ENCODE results near the gene OR6P1. TPM values are rescaled to one million over a fixed set of nuclear protein-coding genes. Genes with fewer than 3 reads are reported as not detected.

The OR6P1 gene
- total RNA-seq, result not detected
- long read RNA-seq, result 0 reads

- no peak for DNase-seq (ENCODE audit: low spot score)
Observed at GRCh38 chr1:158570480-158570879, at the start of gene OR6P1. OR6P1 (minus strand) TSS chr1:158570580; CDS start chr1:158563604, 6,976 bp downstream.

DNA sequence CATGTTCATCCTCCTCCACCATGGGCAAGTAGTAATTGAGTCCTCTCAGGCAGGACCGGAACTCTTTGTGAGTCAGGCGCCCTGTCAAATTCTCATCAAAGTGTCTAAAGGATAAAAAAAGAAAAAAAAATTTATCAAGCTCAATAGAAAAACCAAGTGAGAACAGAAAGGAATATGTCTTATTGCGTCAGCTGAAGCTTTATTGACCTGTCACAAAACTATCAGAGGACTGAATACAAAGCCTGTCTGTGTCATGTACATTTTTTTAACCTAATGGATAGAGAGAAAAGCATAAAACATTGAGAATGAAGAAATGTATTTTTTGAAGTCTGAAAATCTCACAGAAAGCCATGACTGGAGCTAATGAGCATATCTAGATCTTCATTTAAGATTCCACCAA is 43.4 kb upstream of the OR6P1 start:
- DNase-seq (ENCODE audit: low spot score), result no peak

DNA sequence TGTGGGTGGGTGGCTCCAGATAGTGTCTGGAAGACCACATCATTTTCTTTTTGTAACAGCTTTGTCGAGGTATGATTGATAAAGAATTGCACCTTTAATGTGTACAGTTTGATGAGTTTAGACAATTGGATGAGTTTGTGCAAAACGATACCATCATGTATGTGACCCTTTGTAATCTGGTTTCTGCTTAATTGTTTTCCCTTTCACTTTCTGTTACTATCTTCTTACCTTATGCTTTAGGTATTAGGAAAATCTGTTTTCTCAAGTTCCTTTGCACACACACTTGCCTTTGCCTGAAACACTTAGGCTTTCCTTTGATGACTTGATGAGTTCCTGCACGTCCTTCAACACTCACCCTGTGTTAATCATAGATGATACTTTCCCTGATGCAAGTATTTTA is 41.5 kb upstream of the OR6P1 start:
- no peak for DNase-seq (ENCODE audit: low spot score)

- DNase-seq (ENCODE audit: low spot score), result no peak
Observed at GRCh38 chr1:158607296-158607695, 36.9 kb upstream of the OR6P1 start.

- no peak for DNase-seq (ENCODE audit: low spot score)
Observed at GRCh38 chr1:158604968-158605367, 34.6 kb upstream of the OR6P1 start, which contains the start of gene OR10Z1. OR10Z1 (plus strand) TSS chr1:158605268; CDS start chr1:158606439, 1,171 bp downstream.

- DNase-seq (ENCODE audit: low spot score), result no peak
Observed at GRCh38 chr1:158600735-158601134, 30.4 kb upstream of the OR6P1 start.

DNA sequence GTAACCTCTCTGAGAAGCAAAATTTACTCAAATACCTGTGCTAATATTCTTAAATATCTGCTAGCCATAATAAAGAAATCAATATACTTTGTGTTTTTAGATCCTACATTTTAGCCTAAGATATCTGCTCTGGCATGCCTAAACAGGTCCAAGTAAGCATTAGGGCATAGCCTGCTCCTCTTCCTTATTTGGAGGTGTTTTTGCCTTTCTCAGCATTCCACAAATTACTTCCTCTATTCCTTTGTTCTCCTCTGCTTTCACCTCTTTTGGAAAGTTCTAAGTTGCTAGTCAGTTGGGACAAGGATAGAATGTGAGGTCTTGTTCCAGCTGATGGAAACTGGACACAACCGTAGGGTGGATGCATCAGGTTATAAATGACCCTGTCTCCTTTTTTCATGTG is 16.6 kb upstream of the OR6P1 start:
- no peak for DNase-seq (ENCODE audit: low spot score)

DNA sequence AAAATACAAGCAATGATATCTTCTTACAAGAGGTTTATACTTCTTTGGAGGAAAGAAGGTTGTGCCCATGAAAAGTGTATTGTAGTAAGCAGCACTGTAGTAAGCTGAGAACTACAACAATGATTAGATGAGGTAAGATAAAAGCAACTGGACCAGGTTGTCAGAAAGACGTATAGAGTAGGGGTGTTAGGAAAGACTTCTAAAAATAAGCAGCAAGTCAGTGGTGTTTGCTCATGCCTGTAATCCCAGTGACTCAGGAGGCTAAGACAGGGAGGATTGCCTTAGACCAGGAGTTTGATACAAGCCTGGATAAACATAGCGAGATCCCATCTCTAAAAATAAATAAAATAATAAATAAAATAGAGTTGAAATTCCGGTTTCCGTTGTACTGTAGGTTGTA is 13.6 kb upstream of the OR6P1 start:
- DNase-seq (ENCODE audit: low spot score), result no peak

GRCh38 chr1:158579733-158580132 is 9.4 kb upstream of the OR6P1 start, which contains the start of gene OR10X1:
OR10X1 (minus strand) TSS chr1:158579899; CDS start chr1:158579899, 0 bp downstream.
- no peak for DNase-seq (ENCODE audit: low spot score)

GRCh38 chr1:158577561-158577960 is 7.2 kb upstream of the OR6P1 start:
- no peak for DNase-seq (ENCODE audit: low spot score)

GRCh38 chr1:158572226-158572625 is 1.8 kb upstream of the OR6P1 start:
- no peak for DNase-seq (ENCODE audit: low spot score)

DNA sequence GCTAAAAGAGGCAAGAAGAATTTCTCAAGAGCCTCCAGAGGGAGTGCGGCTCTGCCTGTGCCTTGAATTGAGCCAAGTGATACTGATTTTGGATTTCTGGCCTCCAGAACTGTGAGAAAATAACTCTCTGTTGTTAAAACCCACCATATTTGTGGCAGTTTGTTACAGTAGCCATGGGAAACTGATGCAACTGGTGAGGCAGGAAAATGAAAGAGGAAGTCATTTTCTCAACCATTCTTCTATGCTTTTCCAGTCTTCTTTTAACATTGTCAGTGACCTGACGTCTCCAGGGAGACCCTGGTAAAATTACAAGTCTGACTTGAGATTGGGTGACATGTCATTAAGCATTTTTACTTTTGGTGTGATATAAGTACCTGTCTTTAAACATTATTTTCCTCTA is 5.8 kb downstream of the OR6P1 start:
- no peak for DNase-seq (ENCODE audit: low spot score)

DNA sequence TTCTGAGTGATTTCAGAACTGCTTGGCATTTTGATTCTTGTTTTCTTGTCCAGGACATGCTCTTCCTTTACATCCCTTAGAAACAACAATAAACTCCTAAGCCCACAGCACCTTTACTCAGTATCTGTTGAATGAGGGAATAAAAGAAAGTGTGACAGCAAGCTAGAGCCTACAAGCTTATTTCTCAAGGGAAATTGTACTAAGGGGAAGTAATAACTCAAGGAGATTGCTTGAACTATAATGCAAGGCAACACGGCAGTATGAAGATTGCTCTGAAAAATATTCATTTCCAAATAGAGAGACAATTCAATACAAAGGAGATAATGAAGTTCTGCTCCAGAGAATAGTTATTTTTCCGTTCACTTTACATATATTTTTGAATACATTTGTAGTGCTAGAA is 6.5 kb downstream of the OR6P1 start:
- DNase-seq (ENCODE audit: low spot score), result no peak

- DNase-seq (ENCODE audit: low spot score), result no peak
Observed at GRCh38 chr1:158559696-158560095, 10.7 kb downstream of the OR6P1 start.

GRCh38 chr1:158554352-158554751 is 16.0 kb downstream of the OR6P1 start, which contains the start of gene OR6Y1:
OR6Y1 (minus strand) TSS chr1:158554405; CDS start chr1:158548105, 6,300 bp downstream.
- DNase-seq (ENCODE audit: low spot score), result no peak

DNA sequence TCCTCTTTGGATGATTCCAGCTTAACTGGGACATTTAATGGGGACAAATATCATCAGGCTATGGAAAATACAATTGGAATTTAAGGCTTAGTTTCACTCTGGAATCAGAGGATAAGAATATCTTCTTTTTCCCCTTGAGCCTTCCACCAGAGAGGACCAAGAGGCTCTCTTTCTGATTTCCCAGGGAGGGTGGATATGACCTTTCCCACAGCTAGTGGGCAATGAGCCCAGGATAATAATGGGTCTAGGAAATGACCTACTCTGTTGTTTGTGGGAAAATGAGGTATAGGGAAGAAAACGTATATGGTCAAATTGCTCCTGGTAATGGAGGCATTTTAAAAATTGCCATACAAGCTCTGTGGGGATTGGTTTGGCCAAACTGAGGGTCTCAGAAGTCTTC is 18.1 kb downstream of the OR6P1 start:
- no peak for DNase-seq (ENCODE audit: low spot score)

GRCh38 chr1:158547533-158547932 is 22.8 kb downstream of the OR6P1 start:
- DNase-seq (ENCODE audit: low spot score), result no peak

DNA sequence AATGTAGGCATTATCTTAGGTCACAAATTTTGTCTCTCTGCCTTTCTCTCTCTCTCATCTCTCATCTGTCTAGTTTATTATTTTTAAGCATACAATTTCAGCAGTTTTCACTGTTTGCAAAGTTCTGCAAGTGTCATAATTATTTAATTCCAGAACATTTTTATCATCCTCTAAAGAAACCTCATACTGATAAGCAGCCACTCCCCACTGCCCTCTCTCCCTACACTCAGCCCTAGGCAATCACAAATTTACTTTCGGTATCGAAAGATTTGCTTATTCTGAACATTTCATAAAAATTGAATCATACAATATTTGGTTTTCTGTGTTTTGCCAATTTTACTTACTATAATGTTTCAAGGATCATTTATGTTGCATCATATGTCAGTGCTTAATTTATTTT is 32.8 kb downstream of the OR6P1 start:
- no peak for DNase-seq (ENCODE audit: low spot score)

GRCh38 chr1:158534496-158534895 is 35.9 kb downstream of the OR6P1 start:
- DNase-seq (ENCODE audit: low spot score), result no peak

GRCh38 chr1:158527190-158527815 is 43.1 kb downstream of the OR6P1 start:
- no peak for DNase-seq (ENCODE audit: low spot score)

GRCh38 chr1:158521666-158522058 is 48.7 kb downstream of the OR6P1 start:
- no peak for DNase-seq (ENCODE audit: low spot score)

DNA sequence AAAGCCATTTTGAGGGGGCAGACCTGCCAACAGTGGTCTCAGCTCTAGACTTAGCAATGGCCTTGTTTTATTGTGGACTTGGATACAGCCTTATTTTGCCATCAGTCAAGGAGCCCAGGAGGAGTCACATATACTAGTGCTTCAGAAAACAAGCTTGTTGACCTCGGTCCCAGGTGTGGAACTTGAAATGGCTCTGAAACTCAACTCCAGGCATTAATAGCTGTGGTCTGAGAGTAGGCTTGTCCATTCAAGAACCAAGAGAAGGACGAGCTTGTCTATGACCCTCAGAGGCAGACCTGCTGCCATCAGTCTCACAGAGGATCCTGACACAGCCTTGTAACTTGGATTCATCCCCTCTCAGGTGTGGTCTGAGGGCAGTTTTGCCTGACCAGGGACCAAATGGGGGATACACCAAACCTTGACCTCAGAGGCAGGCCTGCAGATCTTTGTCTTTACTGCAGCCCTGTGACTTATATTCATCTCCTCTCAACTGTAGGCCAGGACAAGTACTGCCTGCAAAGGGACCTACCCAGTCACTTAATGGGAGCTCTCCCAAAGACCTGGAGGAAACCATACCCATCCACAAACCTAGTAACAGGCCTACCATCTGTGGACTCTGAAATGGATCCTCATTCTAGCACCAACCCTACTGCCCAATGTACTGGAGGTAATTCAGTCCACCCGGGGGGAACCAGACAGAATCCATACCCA is 49.3 kb downstream of the OR6P1 start:
- DNase-seq (ENCODE audit: low spot score), result no peak

DNA sequence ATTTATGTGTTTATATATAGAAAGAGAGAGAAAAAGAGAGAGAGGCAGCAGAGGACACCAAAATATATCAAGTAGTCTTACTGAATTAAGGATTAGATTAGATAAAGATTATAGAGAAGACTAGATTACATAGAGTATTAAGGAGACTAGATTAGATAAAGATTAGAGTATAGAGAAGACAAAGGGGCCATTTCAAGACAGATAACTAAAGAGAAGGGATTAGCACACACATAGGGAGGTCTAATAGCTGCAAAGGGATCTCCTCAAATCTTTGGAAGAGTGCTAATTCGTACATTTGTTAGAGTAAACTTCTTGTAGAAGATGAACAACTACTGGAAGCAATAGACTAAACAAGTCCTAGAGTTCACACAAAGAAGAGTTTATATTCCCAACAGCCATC is 50.4 kb downstream of the OR6P1 start:
- no peak for DNase-seq (ENCODE audit: low spot score)
